Mesodermal cell (in vitro differentiated cells): ENCODE results near the gene EGR2. TPM values are rescaled to one million over a fixed set of nuclear protein-coding genes. Genes with fewer than 3 reads are reported as not detected.

Experiments
- H3K27ac ChIP-seq: 2 replicates; pipeline ENCODE4 v1.7.0; 2013; ENCODE audit warnings: mild to moderate bottlenecking, low read depth, low read length, moderate library complexity; ENCODE audit not compliant: severe bottlenecking
- H3K36me3 ChIP-seq: 2 replicates; pipeline ENCODE4 v1.7.1; 2013; ENCODE audit warnings: mild to moderate bottlenecking, low read length, moderate library complexity; ENCODE audit not compliant: control insufficient read depth, insufficient read depth
- H3K4me1 ChIP-seq: one replicate; pipeline ENCODE4 v1.7.1; 2013; ENCODE audit warnings: mild to moderate bottlenecking, low read length; ENCODE audit not compliant: insufficient read depth, control insufficient read depth, poor library complexity, severe bottlenecking
- H3K4me3 ChIP-seq: 2 replicates; pipeline ENCODE4 v1.7.0; 2013; ENCODE audit warnings: low read length, control low read depth, mild to moderate bottlenecking; ENCODE audit not compliant: insufficient read depth, poor library complexity, severe bottlenecking; ENCODE audit errors: extremely low read depth
- H3K9me3 ChIP-seq: 2 replicates; pipeline ENCODE4 v1.7.1; 2013; ENCODE audit warnings: mild to moderate bottlenecking, low read length, moderate library complexity; ENCODE audit not compliant: control insufficient read depth
- WGBS, 2 experiments: methylation state at CpG; one replicate each; pipeline ENCODE4 v1.1.5; 2013; ENCODE audit warnings: missing lambda C conversion rate in 2 of 2; ENCODE audit not compliant: insufficient coverage in 2 of 2; 5-methylcytosine and 5-hydroxymethylcytosine counted together
- polyA plus RNA-seq, 2 experiments: library from polyadenylated mRNA; stranded (reverse); fragments of 50-300 nt; gene quantifications; one replicate each; pipeline ENCODE4 v1.2.3, GENCODE V29; 2013

The EGR2 gene
- 0.66 TPM for polyA plus RNA-seq (2013, experiment 1 of 2)
- 1.8 TPM for polyA plus RNA-seq (2013, experiment 2 of 2)

- Histone ChIP-seq H3K36me3 (peaks cover 4% of the 10 kb centered on the region), H3K9me3 (no peaks in the 10 kb centered on the region), H3K4me1 (peaks cover 14% of the 10 kb centered on the region), H3K4me3 (peak within 1 kb of the TSS; percentile 66), H3K27ac (peak within 1 kb of the TSS; percentile 70)
- 0 to 1% methylated on average over 37 to 52 of the region's 53 CpGs for WGBS, 2 experiments
Observed at GRCh38 chr10:62816331-62817120, at the start of gene EGR2. Gene EGR2, minus strand, starts transcription at chr10:62816366. Its CDS starts 337 bp downstream, at chr10:62816029.

- no peaks in the 10 kb centered on the region for H3K9me3 ChIP-seq
- no peak overlapping the region for H3K4me3 ChIP-seq
- no peak overlapping the region for H3K27ac ChIP-seq
- H3K4me1 ChIP-seq, result no peaks in the 10 kb centered on the region
- no peaks in the 10 kb centered on the region for H3K36me3 ChIP-seq
- whole genome bisulfite sequencing, 2 experiments, result 86 to 89% methylated on average over 1 of the region's 1 CpG
Observed at GRCh38 chr10:62862447-62862846, 46.3 kb upstream of the EGR2 start.

GRCh38 chr10:62861507-62861906, 45.3 kb upstream of the EGR2 start:
- Histone ChIP-seq H3K27ac (no peak overlapping the region), H3K36me3 (no peaks in the 10 kb centered on the region), H3K9me3 (no peaks in the 10 kb centered on the region), H3K4me1 (no peaks in the 10 kb centered on the region), H3K4me3 (no peak overlapping the region)
- 92 to 100% methylated on average over 1 to 2 of the region's 3 CpGs for WGBS, 2 experiments

GRCh38 chr10:62860946-62861345, 44.8 kb upstream of the EGR2 start:
- Histone ChIP-seq H3K27ac (no peak overlapping the region), H3K4me1 (no peaks in the 10 kb centered on the region), H3K9me3 (no peaks in the 10 kb centered on the region), H3K36me3 (no peaks in the 10 kb centered on the region), H3K4me3 (no peak overlapping the region)
- 14 to 60% methylated on average over 1 of the region's 4 CpGs for WGBS, 2 experiments

GRCh38 chr10:62858364-62858763, 42.2 kb upstream of the EGR2 start:
- Histone ChIP-seq H3K27ac (no peak overlapping the region), H3K9me3 (no peaks in the 10 kb centered on the region), H3K4me3 (no peak overlapping the region), H3K36me3 (no peaks in the 10 kb centered on the region), H3K4me1 (no peaks in the 10 kb centered on the region)
- 50 to 52% methylated on average over 5 to 6 of the region's 6 CpGs for WGBS, 2 experiments

- H3K9me3 ChIP-seq, result no peaks in the 10 kb centered on the region
- no peaks in the 10 kb centered on the region for H3K36me3 ChIP-seq
- no peaks in the 10 kb centered on the region for H3K4me1 ChIP-seq
- WGBS, 2 experiments, result 80 to 100% methylated on average over 1 to 2 of the region's 4 CpGs
- no peak overlapping the region for H3K4me3 ChIP-seq
- no peak overlapping the region for H3K27ac ChIP-seq
Observed at GRCh38 chr10:62856021-62856420, 39.9 kb upstream of the EGR2 start.

GRCh38 chr10:62853710-62854109, 37.5 kb upstream of the EGR2 start:
- no peaks in the 10 kb centered on the region for H3K4me1 ChIP-seq
- no peak overlapping the region for H3K4me3 ChIP-seq
- WGBS, 2 experiments, result 69 to 82% methylated on average over 1 to 2 of the region's 5 CpGs
- no peak overlapping the region for H3K27ac ChIP-seq
- no peaks in the 10 kb centered on the region for H3K9me3 ChIP-seq
- no peaks in the 10 kb centered on the region for H3K36me3 ChIP-seq

GRCh38 chr10:62852961-62853702, 37.0 kb upstream of the EGR2 start:
- WGBS, 2 experiments, result 82 to 86% methylated on average over 1 to 2 of the region's 6 CpGs
- no peaks in the 10 kb centered on the region for H3K4me1 ChIP-seq
- H3K9me3 ChIP-seq, result no peaks in the 10 kb centered on the region
- H3K36me3 ChIP-seq, result no peaks in the 10 kb centered on the region
- no peak overlapping the region for H3K4me3 ChIP-seq
- H3K27ac ChIP-seq, result no peak overlapping the region

- H3K27ac ChIP-seq, result no peak overlapping the region
- H3K4me1 ChIP-seq, result no peaks in the 10 kb centered on the region
- 89 to 95% methylated on average over 2 of the region's 2 CpGs for WGBS, 2 experiments
- peaks cover 7% of the 10 kb centered on the region for H3K9me3 ChIP-seq
- no peak overlapping the region for H3K4me3 ChIP-seq
- no peaks in the 10 kb centered on the region for H3K36me3 ChIP-seq
Observed at GRCh38 chr10:62851442-62851841, 35.3 kb upstream of the EGR2 start.

- Histone ChIP-seq H3K36me3 (no peaks in the 10 kb centered on the region), H3K9me3 (peaks cover 7% of the 10 kb centered on the region), H3K4me1 (no peaks in the 10 kb centered on the region), H3K27ac (no peak overlapping the region), H3K4me3 (no peak overlapping the region)
- WGBS, 2 experiments, result 69 to 94% methylated on average over 2 of the region's 3 CpGs
Observed at GRCh38 chr10:62850646-62851045, 34.5 kb upstream of the EGR2 start.

- no peak overlapping the region for H3K4me3 ChIP-seq
- H3K9me3 ChIP-seq, result peaks cover 7% of the 10 kb centered on the region
- no peaks in the 10 kb centered on the region for H3K36me3 ChIP-seq
- no peak overlapping the region for H3K27ac ChIP-seq
- H3K4me1 ChIP-seq, result no peaks in the 10 kb centered on the region
Observed at GRCh38 chr10:62847433-62847832, 31.3 kb upstream of the EGR2 start.
